ENCODE measurements around the gene NLGN1.

The NLGN1 gene

DNA sequence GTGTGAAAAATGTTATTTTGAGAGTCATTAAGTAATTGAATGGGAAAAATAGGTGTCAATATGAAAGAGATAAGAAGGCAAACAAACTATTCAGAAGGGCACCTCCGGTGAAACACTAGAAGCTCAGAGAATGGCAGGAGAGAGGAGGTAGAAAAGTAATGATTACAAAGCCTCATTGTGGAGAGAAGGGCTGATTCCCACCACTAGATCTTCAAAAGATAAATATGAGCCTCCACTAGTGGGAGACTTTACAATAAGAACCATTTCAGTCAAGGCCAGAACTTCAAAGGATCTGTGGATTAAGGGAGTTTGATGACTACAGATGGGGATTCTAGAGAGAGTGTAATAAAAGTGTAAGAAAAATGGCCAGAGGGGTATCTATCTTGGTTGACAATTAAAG is 535.6 kb downstream of the NLGN1 start:
- Histone ChIP-seq H3K36me3 (ENCODE audit: control insufficient read depth, insufficient read depth, low read length) (no peaks in the 10 kb centered on the region), H3K27me3 (ENCODE audit: control insufficient read depth, insufficient read depth, low read length) (no peaks in the 10 kb centered on the region), H3K4me3 (ENCODE audit: low read depth, low read length) (no peak overlapping the region), H3K4me1 (ENCODE audit: control insufficient read depth, insufficient read depth, low read length) (peaks cover 10% of the 10 kb centered on the region), H3K9ac (ENCODE audit: low read depth, low read length) (no peak overlapping the region), H3K9me3 (ENCODE audit: control insufficient read depth, insufficient read depth, low read length) (no peaks in the 10 kb centered on the region)

DNA sequence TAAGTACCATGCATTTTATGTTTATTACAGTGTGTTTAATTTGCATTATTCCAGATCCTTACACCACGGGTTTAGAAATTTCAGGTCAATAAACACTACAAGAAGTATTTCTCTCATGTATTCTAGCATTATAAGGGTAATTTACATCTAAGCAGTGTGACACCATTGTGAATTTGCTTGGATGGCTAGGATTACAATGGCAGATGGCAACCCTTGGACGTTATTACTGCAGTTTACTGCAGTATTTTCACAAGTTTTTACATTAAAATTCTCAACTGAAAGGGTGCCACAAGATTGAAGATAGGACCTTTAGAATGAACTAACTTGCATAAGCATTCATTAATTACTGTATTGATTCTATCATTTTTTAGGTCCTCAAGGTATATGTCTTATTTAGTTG is 538.8 kb downstream of the NLGN1 start:
- Histone ChIP-seq H3K9me3 (ENCODE audit: control insufficient read depth, insufficient read depth, low read length) (no peaks in the 10 kb centered on the region), H3K9ac (ENCODE audit: low read depth, low read length) (no peak overlapping the region), H3K36me3 (ENCODE audit: control insufficient read depth, insufficient read depth, low read length) (no peaks in the 10 kb centered on the region), H3K4me1 (ENCODE audit: control insufficient read depth, insufficient read depth, low read length) (peaks cover 14% of the 10 kb centered on the region), H3K4me3 (ENCODE audit: low read depth, low read length) (no peak overlapping the region), H3K27me3 (ENCODE audit: control insufficient read depth, insufficient read depth, low read length) (no peaks in the 10 kb centered on the region)

DNA sequence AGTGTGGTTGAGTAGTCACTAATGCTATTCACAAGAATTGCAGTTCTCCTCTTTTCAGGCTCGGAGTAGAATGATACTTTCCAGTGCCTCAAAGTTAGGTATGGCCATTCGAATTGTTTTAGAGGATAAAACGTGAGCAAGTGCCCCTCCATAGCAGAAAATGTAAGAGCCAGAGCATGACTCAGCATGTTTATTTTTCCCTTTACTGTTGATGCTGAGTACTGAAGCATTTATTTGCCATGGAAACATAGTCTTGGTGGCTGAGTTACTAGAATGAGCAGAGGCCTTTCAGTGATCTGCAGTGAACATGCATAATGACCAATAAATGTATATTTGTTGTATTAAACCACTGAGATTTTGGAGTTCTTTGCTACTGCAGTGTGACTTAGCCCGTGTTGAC is 540.6 kb downstream of the NLGN1 start:
- no peaks in the 10 kb centered on the region for H3K9me3 ChIP-seq (ENCODE audit: control insufficient read depth, insufficient read depth, low read length)
- no peak overlapping the region for H3K4me3 ChIP-seq (ENCODE audit: low read depth, low read length)
- H3K4me1 ChIP-seq (ENCODE audit: control insufficient read depth, insufficient read depth, low read length) = peaks cover 6% of the 10 kb centered on the region
- no peak overlapping the region for H3K9ac ChIP-seq (ENCODE audit: low read depth, low read length)
- H3K36me3 ChIP-seq (ENCODE audit: control insufficient read depth, insufficient read depth, low read length) = no peaks in the 10 kb centered on the region
- no peaks in the 10 kb centered on the region for H3K27me3 ChIP-seq (ENCODE audit: control insufficient read depth, insufficient read depth, low read length)

DNA sequence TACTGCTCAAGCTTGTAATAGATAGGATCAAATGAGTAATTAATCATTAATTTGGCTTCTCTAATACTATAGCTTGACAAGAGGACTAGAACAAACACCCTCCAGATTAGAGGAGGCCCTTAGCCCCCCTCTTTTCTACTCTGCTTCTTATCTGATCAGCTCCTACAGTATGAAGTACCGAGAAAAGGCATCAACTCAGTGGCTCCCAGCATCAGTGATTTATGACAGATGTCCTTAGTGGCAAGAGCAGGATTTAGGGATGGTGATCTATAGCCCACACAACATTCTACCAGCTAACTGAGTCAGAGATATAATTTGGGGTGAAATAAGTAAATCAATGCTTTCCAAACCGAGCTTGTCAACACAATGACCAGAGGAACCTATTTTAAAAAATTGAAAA is 541.1 kb downstream of the NLGN1 start:
- Histone ChIP-seq H3K27me3 (ENCODE audit: control insufficient read depth, insufficient read depth, low read length) (no peaks in the 10 kb centered on the region), H3K4me3 (ENCODE audit: low read depth, low read length) (no peak overlapping the region), H3K9me3 (ENCODE audit: control insufficient read depth, insufficient read depth, low read length) (no peaks in the 10 kb centered on the region)

DNA sequence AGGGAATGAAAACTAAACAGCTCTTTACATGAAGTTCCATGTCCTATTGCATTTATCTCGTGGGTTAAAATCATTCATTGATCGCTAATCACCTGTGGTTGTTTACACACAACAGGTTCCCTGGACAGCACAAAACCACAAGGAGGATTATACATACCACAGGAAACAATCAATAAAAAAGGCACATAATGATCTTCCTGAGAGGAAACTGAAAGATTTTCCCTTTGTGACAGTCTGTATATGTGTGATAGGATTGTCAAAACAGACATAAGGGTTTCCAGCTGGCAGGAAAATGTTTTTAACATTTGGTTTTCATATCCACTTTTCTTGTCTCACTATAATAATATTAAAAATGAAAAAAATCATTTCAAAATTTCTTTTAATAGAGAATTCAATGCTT is 541.8 kb downstream of the NLGN1 start:
- Histone ChIP-seq H3K27me3 (ENCODE audit: control insufficient read depth, insufficient read depth, low read length) (no peaks in the 10 kb centered on the region), H3K9ac (ENCODE audit: low read depth, low read length) (no peak overlapping the region), H3K9me3 (ENCODE audit: control insufficient read depth, insufficient read depth, low read length) (no peaks in the 10 kb centered on the region), H3K4me1 (ENCODE audit: control insufficient read depth, insufficient read depth, low read length) (peaks cover 4% of the 10 kb centered on the region), H3K36me3 (ENCODE audit: control insufficient read depth, insufficient read depth, low read length) (no peaks in the 10 kb centered on the region), H3K4me3 (ENCODE audit: low read depth, low read length) (no peak overlapping the region)

More for the DNA sequence above, 541.1 kb downstream of the NLGN1 start:
- no peaks in the 10 kb centered on the region for H3K36me3 ChIP-seq (ENCODE audit: control insufficient read depth, insufficient read depth, low read length)
- H3K9ac ChIP-seq (ENCODE audit: low read depth, low read length) = no peak overlapping the region
- H3K4me1 ChIP-seq (ENCODE audit: control insufficient read depth, insufficient read depth, low read length) = peaks cover 4% of the 10 kb centered on the region

DNA sequence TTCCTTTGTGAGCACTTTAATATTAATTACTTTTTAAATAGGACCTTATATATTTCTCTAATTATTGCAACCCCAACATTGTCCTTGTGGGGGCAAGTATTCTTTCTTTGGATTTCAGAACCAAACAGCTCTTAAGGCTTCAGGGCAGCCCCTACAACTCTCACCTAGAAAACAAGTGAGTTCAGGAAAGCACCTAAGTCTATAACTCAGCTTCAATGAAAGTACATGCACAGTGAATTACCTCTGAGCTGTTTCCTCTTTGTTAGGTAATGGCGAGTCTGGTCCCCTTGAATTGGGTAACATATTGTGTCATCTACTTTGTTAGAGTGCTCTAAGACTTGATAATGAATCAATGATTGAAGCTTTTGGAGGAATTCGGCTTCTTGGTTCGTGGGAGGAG is 545.7 kb downstream of the NLGN1 start:
- no peaks in the 10 kb centered on the region for H3K36me3 ChIP-seq (ENCODE audit: control insufficient read depth, insufficient read depth, low read length)
- no peak overlapping the region for H3K4me3 ChIP-seq (ENCODE audit: low read depth, low read length)
- H3K9me3 ChIP-seq (ENCODE audit: control insufficient read depth, insufficient read depth, low read length) = no peaks in the 10 kb centered on the region
- no peak overlapping the region for H3K9ac ChIP-seq (ENCODE audit: low read depth, low read length)
- H3K4me1 ChIP-seq (ENCODE audit: control insufficient read depth, insufficient read depth, low read length) = peaks cover 3% of the 10 kb centered on the region
- no peaks in the 10 kb centered on the region for H3K27me3 ChIP-seq (ENCODE audit: control insufficient read depth, insufficient read depth, low read length)

DNA sequence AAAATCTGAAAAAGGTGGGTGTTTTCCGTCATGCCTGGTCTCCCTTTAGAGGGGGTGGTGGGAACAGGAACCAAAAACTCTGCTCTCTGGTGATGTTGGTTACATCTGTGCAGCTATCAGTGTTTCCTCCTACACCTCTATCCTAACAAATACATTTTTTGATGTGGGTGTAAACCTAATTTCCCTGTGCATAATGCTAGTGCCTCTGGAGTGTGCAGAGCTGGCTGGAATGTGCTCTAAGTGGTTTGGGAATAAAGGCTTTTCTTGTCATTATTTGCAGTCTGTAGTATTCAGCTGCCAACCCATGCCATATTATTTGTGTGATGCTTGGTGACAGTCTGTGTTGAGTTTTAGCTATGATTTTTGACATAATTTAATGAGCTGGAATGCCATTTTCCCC is 547.6 kb downstream of the NLGN1 start:
- Histone ChIP-seq H3K27me3 (ENCODE audit: control insufficient read depth, insufficient read depth, low read length) (no peaks in the 10 kb centered on the region), H3K4me1 (ENCODE audit: control insufficient read depth, insufficient read depth, low read length) (no peaks in the 10 kb centered on the region), H3K9me3 (ENCODE audit: control insufficient read depth, insufficient read depth, low read length) (no peaks in the 10 kb centered on the region), H3K4me3 (ENCODE audit: low read depth, low read length) (no peak overlapping the region), H3K36me3 (ENCODE audit: control insufficient read depth, insufficient read depth, low read length) (no peaks in the 10 kb centered on the region), H3K9ac (ENCODE audit: low read depth, low read length) (no peak overlapping the region)

DNA sequence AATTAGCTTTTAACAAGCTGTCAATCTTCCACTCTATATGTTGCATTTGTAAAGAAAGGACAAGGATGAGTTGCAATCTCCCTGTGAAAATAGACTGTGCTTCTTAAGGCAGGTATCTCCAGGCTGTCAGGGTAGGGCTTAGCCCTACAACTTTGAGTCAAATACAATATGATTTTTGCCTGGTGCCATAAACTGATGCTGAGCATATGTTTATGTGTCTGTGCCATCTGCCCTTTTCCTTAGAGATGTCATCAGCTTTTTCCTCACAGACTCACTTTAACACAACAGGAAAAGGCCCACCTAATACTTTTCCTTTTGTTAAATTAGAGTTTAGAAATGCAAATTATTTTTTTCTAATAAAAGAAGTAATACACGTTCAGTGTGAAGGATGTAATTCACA is 548.3 kb downstream of the NLGN1 start:
- no peaks in the 10 kb centered on the region for H3K36me3 ChIP-seq (ENCODE audit: control insufficient read depth, insufficient read depth, low read length)
- H3K9me3 ChIP-seq (ENCODE audit: control insufficient read depth, insufficient read depth, low read length) = no peaks in the 10 kb centered on the region
- H3K4me3 ChIP-seq (ENCODE audit: low read depth, low read length) = no peak overlapping the region
- no peaks in the 10 kb centered on the region for H3K4me1 ChIP-seq (ENCODE audit: control insufficient read depth, insufficient read depth, low read length)
- no peaks in the 10 kb centered on the region for H3K27me3 ChIP-seq (ENCODE audit: control insufficient read depth, insufficient read depth, low read length)
- H3K9ac ChIP-seq (ENCODE audit: low read depth, low read length) = no peak overlapping the region

DNA sequence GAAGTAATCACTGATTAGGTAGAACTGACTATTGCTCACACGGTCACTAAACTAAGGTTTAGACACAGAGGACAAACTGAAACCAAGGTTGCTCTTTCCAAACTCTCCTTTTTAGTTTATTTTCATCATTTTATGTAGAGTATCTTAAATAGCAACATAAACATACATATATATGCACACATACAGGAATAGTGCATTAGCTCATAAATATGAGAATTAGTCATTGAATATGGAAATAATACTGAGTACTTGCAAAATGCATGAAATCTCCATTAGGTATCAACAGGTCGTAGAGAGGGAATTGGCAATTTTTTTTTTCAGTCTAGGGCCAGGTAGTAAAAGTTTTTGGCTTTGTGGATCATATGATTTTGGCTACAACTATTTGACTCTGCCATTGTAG is 557.1 kb downstream of the NLGN1 start:
- H3K9me3 ChIP-seq (ENCODE audit: control insufficient read depth, insufficient read depth, low read length) = no peaks in the 10 kb centered on the region
- no peaks in the 10 kb centered on the region for H3K4me1 ChIP-seq (ENCODE audit: control insufficient read depth, insufficient read depth, low read length)
- H3K4me3 ChIP-seq (ENCODE audit: low read depth, low read length) = no peak overlapping the region
- no peaks in the 10 kb centered on the region for H3K36me3 ChIP-seq (ENCODE audit: control insufficient read depth, insufficient read depth, low read length)
- no peak overlapping the region for H3K9ac ChIP-seq (ENCODE audit: low read depth, low read length)
- no peaks in the 10 kb centered on the region for H3K27me3 ChIP-seq (ENCODE audit: control insufficient read depth, insufficient read depth, low read length)

DNA sequence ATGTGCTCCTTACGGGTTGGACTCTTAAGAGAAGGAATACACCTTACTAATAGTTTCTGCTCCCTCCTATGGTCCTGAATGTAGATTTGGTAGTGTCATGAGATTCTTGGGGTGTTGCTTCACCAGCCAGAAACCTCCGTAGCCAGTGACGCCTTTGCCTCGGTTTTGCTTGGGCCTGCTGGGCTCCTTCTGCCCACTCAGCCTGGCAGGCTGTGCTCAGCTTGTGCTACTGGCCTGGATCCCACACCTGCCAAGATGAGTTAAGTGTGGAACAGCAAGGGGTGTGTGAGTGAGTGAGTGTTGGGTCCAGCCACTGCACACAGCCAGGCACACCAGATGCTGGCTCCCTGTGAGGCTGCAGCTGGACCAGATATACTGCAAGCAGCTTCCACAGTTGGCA is 560.1 kb downstream of the NLGN1 start:
- Histone ChIP-seq H3K36me3 (ENCODE audit: control insufficient read depth, insufficient read depth, low read length) (no peaks in the 10 kb centered on the region), H3K9me3 (ENCODE audit: control insufficient read depth, insufficient read depth, low read length) (no peaks in the 10 kb centered on the region), H3K9ac (ENCODE audit: low read depth, low read length) (no peak overlapping the region), H3K4me3 (ENCODE audit: low read depth, low read length) (no peak overlapping the region), H3K27me3 (ENCODE audit: control insufficient read depth, insufficient read depth, low read length) (no peaks in the 10 kb centered on the region), H3K4me1 (ENCODE audit: control insufficient read depth, insufficient read depth, low read length) (no peaks in the 10 kb centered on the region)

DNA sequence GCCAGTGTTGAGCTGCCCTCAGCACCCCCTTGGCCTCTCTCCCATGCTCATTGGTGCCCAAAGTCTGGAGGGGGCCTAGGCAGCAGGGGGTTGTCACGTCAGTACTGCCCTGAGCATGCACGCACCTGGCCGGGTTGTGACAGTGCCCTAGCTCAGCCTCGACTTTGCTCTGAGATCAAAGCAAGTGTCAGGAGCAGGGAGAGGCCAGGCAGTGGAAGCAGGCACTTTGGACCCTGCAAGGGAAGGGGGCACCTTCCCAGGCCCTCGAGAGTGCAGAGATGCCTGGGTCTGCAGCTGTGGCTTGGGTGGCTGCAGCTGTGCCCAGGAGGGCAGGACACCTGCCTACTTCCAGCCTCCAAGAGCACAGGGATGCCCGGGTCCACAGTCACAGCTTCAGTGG is 561.3 kb downstream of the NLGN1 start:
- no peaks in the 10 kb centered on the region for H3K36me3 ChIP-seq (ENCODE audit: control insufficient read depth, insufficient read depth, low read length)
- no peak overlapping the region for H3K9ac ChIP-seq (ENCODE audit: low read depth, low read length)
- peaks cover 3% of the 10 kb centered on the region for H3K4me1 ChIP-seq (ENCODE audit: control insufficient read depth, insufficient read depth, low read length)
- no peak overlapping the region for H3K4me3 ChIP-seq (ENCODE audit: low read depth, low read length)
- H3K27me3 ChIP-seq (ENCODE audit: control insufficient read depth, insufficient read depth, low read length) = no peaks in the 10 kb centered on the region
- H3K9me3 ChIP-seq (ENCODE audit: control insufficient read depth, insufficient read depth, low read length) = no peaks in the 10 kb centered on the region

DNA sequence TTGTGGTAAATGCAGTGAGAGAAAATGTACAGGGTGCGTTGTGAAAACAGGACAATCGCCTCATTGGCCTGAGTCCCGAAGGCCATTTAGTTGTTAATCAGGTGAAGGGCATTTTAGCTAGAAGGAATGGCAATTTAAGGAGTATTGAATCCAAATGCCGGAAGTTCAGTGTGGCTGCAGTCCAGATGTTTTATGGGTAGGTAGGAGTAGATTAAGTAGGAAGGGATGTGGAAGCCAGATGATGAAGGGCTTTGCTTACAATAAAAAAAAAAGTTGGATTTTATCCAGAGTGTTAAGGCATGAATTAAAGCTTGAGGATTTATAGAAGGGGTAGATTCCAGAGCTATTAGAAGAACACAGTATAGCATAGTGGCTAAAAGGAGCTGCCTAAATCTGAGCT is 572.7 kb downstream of the NLGN1 start:
- no peak overlapping the region for H3K4me3 ChIP-seq (ENCODE audit: low read depth, low read length)
- no peaks in the 10 kb centered on the region for H3K36me3 ChIP-seq (ENCODE audit: control insufficient read depth, insufficient read depth, low read length)
- no peaks in the 10 kb centered on the region for H3K27me3 ChIP-seq (ENCODE audit: control insufficient read depth, insufficient read depth, low read length)
- no peak overlapping the region for H3K9ac ChIP-seq (ENCODE audit: low read depth, low read length)
- no peaks in the 10 kb centered on the region for H3K4me1 ChIP-seq (ENCODE audit: control insufficient read depth, insufficient read depth, low read length)
- H3K9me3 ChIP-seq (ENCODE audit: control insufficient read depth, insufficient read depth, low read length) = no peaks in the 10 kb centered on the region

DNA sequence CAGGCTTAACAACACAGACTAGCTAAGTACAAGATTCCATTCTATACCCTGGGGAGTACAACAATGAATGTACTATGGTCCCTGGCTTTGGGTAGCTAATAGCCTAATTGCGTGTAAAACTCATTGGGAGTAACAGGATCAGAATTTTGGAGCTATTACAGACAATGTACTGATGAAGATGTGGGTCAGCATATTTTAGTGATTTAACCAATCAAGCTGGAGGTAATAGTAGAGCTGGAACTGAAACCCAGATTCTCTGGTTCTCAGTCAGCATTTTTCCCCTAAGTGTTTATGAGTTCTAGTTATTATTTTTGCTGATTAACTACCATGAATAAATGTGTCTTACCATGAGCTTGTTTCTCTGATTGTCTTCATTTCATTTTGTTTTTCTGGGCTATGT is 578.7 kb downstream of the NLGN1 start:
- Histone ChIP-seq H3K4me1 (ENCODE audit: control insufficient read depth, insufficient read depth, low read length) (no peaks in the 10 kb centered on the region), H3K27me3 (ENCODE audit: control insufficient read depth, insufficient read depth, low read length) (no peaks in the 10 kb centered on the region), H3K9ac (ENCODE audit: low read depth, low read length) (no peak overlapping the region), H3K4me3 (ENCODE audit: low read depth, low read length) (no peak overlapping the region), H3K36me3 (ENCODE audit: control insufficient read depth, insufficient read depth, low read length) (no peaks in the 10 kb centered on the region), H3K9me3 (ENCODE audit: control insufficient read depth, insufficient read depth, low read length) (no peaks in the 10 kb centered on the region)

Measured in iPS-15b (cell line).